GM10248 (cell line): ENCODE measurements around the gene RMRP.

Experiments
- CTCF ChIA-PET: fragments of 300-600 bp; sonication (Branson Sonifier 250); formaldehyde crosslinking; extraction: SDS; loops from one replicate; lab custom pipeline; 2021; ENCODE audit warnings: antibody characterized with exemption; lab: Yijun Ruan, JAX
- POLR2A ChIA-PET: fragments of 350-650 bp; sonication (Branson Sonifier 250); formaldehyde crosslinking; extraction: SDS; loops from one replicate; lab custom pipeline; 2020; ENCODE audit warnings: antibody characterized with exemption; lab: Yijun Ruan, JAX
- DNase-seq: peaks from one replicate; pipeline ENCODE4 v3.0.0; 2012; ENCODE audit errors: extremely low spot score
- TF ChIP-seq, protein P1 (sequence below): IDR thresholded peaks from 2 replicates; pipeline ENCODE4 v1.5.1; 2012; ENCODE audit warnings: mild to moderate bottlenecking, low read depth; ENCODE audit errors: extremely low read depth, missing control alignments, control extremely low read depth

RMRP gene

GRCh38 chr9:35657546-35658136, at the start of gene RMRP:
Gene RMRP (minus strand): TSS chr9:35658019.
- POLR2A ChIA-PET: interaction anchor here (0.6 to 1.2 kb wide), 5 partner anchors 12 to 199 kb away, joined by 3 read pairs; partner anchors contain the start of genes CREB3, TESK1 and TLN1
- TF ChIP-seq, protein P1, sequence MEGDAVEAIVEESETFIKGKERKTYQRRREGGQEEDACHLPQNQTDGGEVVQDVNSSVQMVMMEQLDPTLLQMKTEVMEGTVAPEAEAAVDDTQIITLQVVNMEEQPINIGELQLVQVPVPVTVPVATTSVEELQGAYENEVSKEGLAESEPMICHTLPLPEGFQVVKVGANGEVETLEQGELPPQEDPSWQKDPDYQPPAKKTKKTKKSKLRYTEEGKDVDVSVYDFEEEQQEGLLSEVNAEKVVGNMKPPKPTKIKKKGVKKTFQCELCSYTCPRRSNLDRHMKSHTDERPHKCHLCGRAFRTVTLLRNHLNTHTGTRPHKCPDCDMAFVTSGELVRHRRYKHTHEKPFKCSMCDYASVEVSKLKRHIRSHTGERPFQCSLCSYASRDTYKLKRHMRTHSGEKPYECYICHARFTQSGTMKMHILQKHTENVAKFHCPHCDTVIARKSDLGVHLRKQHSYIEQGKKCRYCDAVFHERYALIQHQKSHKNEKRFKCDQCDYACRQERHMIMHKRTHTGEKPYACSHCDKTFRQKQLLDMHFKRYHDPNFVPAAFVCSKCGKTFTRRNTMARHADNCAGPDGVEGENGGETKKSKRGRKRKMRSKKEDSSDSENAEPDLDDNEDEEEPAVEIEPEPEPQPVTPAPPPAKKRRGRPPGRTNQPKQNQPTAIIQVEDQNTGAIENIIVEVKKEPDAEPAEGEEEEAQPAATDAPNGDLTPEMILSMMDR: no peak
- peak; percentile 92 for DNase-seq
- CTCF ChIA-PET: interaction anchor here (0.9 to 12.2 kb wide), 26 partner anchors 8 to 561 kb away, joined by 3 to 138 read pairs (median 5); partner anchors contain the start of genes FAM221B, GBA2, MSMP and PIGO

DNA sequence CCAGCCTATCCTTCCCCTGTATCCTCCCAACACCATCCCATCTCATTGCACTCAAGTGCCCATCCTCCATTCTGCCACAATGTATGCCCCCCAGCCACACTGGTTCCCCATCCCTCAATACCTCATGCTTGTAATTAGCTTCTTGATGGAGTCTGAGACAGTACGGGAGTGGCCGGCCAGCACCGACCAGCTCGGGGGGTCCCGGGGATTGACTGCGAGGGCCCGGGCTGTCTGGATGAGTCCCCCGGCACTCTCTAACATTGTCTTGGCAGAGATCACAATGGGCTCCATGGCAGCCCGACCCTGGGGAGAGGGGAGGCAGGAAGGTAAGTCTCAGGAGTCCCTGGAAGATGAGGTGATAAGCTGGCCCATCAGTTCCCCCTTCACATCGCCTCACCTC, 49.1 kb upstream of the RMRP start:
- TF ChIP-seq, protein P1: no peak
- ChIA-PET CTCF (interaction anchor here (1.1 to 19.1 kb wide), 3 partner anchors 11 to 48 kb away, joined by 4 to 224 read pairs (median 8); no protein-coding TSS in a partner anchor), POLR2A (no interaction called here)

DNA sequence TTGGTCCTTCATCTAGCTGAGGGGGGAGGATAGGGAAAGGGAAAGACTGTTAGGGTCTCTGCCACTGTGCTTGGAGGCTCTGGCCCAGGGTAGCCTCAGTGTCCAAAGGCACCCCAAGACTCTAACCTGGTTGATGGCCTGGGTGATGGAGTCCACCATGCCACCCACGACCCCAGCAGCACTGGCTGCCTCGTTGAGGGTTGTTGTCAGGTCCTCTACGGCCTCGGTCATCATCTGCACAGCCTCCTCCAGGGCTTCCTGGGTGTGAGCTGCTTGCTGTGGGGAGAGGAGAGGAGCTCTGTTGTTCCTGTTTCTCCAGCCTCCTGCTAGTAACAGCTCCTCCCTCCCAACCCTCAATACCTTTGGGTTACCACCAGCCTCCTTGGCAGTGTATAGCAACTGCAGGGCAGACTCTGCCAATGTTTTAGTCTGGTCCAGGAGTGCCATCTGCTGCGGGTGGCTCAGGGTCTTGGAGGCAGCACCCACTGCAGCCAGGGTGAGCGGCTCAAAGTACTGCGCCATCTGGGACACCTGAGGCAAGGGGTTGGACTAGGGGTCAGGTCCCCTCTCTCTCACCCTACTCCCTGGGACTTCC, 48.1 kb upstream of the RMRP start:
- no peak for DNase-seq
- POLR2A ChIA-PET: no interaction called here
- TF ChIP-seq, protein P1: no peak
- CTCF ChIA-PET: interaction anchor here (1.1 to 19.1 kb wide), 6 partner anchors 9 to 47 kb away, joined by 3 to 224 read pairs (median 4); no protein-coding TSS in a partner anchor

More for the DNA sequence above, 49.1 kb upstream of the RMRP start:
- DNase-seq: no peak

GRCh38 chr9:35705372-35705771, 47.6 kb upstream of the RMRP start:
- POLR2A ChIA-PET: no interaction called here
- TF ChIP-seq, protein P1: no peak
- CTCF ChIA-PET: interaction anchor here (1.0 to 19.1 kb wide), 6 partner anchors 9 to 41 kb away, joined by 3 to 224 read pairs (median 4); partner anchors contain the start of gene ARHGEF39
- DNase-seq: no peak

DNA sequence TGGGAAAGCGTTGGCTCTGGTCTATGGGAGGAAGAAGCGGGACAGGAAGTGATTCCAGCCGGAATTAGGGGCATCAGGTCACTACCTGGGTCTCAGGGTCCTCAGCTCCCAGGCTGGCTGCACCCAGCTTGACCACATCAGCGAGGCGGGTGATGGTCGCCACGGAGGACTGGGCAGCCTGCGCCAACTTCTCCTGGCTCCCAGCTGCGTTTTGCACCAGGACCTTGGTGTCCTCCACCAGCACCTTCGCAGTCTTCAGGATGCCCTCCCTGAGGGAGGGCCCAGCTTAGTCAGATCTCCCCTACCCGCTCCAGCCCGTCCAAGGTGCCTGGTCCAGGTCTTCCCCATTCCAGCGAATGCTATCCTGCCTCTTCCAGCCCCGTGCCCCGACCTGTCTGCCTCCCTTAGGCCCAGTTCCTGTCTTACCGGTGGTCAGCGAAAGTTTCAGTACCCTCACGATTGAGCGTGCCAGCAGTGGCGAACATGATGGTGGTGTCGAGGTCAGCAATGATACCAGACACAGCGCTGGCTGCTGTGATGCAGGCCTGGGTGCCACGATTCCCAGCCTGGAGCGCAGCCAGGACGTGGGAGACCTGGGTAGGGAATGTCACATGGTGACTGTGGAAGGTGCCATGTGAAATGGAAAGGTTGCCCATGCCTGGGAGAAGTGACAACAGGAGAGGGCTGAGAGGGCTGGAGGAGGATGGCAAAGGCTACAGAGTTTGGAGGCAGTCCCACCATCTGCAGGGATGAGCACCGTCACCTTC, 46.3 kb upstream of the RMRP start:
- TF ChIP-seq, protein P1: no peak

GRCh38 chr9:35702696-35703095, 44.9 kb upstream of the RMRP start:
- DNase-seq: no peak
- ChIA-PET CTCF (interaction anchor here (1.6 to 2.4 kb wide), 2 partner anchors 10 to 56 kb away, joined by 3 to 8 read pairs; no protein-coding TSS in a partner anchor), POLR2A (no interaction called here)
- TF ChIP-seq, protein P1: no peak

More for the DNA sequence above, 46.3 kb upstream of the RMRP start:
- ChIA-PET POLR2A (no interaction called here), CTCF (interaction anchor here (1.6 to 19.1 kb wide), 4 partner anchors 8 to 57 kb away, joined by 3 to 224 read pairs (median 6); no protein-coding TSS in a partner anchor)
- DNase-seq: no peak
